Fibroblast of pulmonary artery (primary cell): ENCODE measurements around the gene LIN7A.

Source experiments
- DNase-seq: peaks from one replicate; pipeline ENCODE4 v3.0.0-alpha.2; 2010; ENCODE audit warnings: low read depth
- H3K4me3 ChIP-seq: replicated peaks from 2 replicates; pipeline ENCODE4 v1.5.1; 2011; ENCODE audit warnings: low read depth, mild to moderate bottlenecking, control low read depth, low read length, moderate library complexity
- CTCF ChIP-seq: IDR thresholded peaks from 2 replicates; pipeline ENCODE4 v1.5.1; 2011; ENCODE audit warnings: mild to moderate bottlenecking, control low read depth, low read length, inconsistent platforms; ENCODE audit errors: missing control alignments

The LIN7A gene

GRCh38 chr12:80834724-80835123 is 103.0 kb downstream of the LIN7A start:
- no peak overlapping the region for H3K4me3 ChIP-seq
- DNase-seq: no peak
- TF ChIP-seq CTCF: no peak

DNA sequence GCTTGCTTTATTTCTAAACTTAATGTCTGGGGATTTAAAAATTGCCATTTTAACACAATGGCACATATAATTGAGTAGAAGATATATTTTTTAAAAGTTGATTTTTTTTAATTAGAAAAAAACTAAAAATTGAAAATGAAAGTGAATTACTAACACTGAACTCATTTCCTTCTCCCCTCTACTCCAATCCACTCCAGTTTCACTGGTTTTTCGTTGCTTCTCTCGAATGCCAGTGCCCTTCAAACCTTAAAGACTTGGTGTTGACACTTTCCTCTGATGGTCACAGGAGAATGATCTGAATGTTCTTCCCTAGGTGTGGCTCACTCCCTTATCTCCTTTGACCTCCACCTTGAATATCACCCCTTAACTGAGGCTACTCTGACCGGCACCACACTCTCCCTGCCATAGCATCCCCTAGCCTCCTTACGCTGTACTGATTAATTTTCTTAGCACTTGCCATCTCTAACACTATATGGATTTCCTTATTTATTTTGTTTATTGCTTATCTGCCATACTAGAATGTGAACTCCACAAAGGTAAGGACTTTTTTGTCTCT is 107.1 kb downstream of the LIN7A start:
- no peak overlapping the region for H3K4me3 ChIP-seq
- no peak for TF ChIP-seq CTCF
- DNase-seq: no peak

DNA sequence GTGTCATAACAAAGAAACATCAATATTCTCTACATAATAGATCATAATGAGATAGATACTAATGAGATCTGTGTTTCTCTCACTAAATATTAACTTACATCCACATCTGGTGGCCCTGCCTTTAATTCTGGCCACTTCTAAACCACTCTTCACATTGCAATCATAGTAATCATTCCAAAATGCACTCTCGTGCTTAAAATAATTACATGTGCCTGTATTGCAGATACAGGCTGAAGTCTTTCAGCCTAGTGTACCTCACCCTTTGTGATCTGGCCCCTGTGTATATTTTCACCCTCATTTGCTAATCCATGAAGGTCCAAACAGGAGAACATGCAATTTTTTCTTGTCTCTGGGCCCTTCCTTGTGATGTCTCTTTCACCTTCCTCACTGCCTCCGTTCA is 108.0 kb downstream of the LIN7A start:
- no peak for DNase-seq
- no peak overlapping the region for H3K4me3 ChIP-seq
- TF ChIP-seq CTCF: no peak

GRCh38 chr12:80825506-80825905 is 112.2 kb downstream of the LIN7A start:
- H3K4me3 ChIP-seq: no peak overlapping the region
- TF ChIP-seq CTCF: no peak
- no peak for DNase-seq

DNA sequence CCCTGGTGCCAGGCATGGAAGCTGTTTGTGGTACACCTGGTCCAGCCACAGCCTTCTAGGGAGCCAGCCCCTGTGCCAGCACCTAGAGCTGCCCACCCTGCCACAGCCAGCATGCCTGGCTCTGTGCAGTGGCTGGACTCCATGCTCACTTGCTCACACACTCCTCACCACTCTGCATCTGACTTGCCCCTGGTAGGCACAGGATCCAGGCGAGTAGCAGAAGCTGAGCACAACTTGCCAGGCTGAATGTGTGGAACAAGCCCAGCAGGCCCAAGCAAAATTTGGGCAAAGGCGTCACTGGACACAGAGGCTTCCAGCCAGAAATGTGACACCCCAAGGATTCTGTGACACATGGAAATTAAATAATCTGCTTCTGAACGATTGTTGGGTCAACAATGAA is 114.3 kb downstream of the LIN7A start:
- TF ChIP-seq CTCF: no peak
- no peak for DNase-seq
- no peak overlapping the region for H3K4me3 ChIP-seq

GRCh38 chr12:80821513-80822000 is 116.2 kb downstream of the LIN7A start:
- DNase-seq: no peak
- no peak for TF ChIP-seq CTCF
- H3K4me3 ChIP-seq: no peak overlapping the region

DNA sequence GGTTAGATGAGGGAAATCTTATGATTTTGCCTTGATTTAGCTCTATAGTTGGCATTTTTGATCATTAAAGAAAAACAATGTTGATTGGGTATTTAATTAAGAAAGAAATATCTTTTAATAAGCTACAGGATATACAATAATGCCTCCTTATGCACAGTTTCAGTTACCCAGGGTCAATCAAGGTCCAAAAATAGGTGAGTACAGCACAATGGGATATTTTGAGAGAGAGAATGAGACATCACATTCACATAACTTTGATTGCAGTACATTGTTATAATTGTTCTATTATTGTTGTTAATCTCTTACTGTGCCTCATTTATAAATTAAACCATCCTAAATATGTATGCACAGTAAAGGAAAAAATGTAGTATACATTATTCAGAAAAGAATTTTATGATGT is 118.9 kb downstream of the LIN7A start:
- DNase-seq: no peak
- no peak for TF ChIP-seq CTCF
- H3K4me3 ChIP-seq: no peak overlapping the region
